ENCODE measurements around the gene WDPCP.

WDPCP gene

DNA sequence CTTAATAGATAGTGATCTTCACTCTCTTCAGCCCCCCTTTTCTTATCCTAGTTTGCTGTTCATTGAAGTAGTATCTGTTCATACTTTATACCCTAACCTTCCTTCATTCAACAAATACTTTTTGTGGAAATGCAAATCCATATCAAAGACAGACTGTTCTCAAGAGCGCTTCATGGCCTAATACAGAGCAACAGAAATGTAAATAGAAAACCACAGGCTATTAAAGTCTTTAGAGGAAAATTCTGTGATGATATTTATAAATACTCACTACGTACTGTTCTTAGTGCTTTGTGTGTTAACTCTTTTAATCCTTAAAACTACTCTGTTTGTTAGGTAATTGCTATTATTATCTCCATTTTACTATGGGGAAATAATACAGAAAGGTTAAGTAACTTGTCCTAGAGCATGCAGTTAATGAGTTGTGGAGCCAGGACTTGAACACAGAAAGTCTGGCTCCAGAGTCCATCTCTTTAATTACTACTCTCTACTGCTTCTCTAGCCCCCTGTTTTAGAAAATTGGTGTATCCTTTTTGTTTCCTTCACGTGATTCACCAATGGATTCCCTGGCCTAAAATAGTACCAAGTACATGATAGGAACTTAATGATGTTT lies 3.4 kb upstream of the WDPCP start:
- ChIA-PET CTCF (no interaction called here), POLR2A (no interaction called here)

DNA sequence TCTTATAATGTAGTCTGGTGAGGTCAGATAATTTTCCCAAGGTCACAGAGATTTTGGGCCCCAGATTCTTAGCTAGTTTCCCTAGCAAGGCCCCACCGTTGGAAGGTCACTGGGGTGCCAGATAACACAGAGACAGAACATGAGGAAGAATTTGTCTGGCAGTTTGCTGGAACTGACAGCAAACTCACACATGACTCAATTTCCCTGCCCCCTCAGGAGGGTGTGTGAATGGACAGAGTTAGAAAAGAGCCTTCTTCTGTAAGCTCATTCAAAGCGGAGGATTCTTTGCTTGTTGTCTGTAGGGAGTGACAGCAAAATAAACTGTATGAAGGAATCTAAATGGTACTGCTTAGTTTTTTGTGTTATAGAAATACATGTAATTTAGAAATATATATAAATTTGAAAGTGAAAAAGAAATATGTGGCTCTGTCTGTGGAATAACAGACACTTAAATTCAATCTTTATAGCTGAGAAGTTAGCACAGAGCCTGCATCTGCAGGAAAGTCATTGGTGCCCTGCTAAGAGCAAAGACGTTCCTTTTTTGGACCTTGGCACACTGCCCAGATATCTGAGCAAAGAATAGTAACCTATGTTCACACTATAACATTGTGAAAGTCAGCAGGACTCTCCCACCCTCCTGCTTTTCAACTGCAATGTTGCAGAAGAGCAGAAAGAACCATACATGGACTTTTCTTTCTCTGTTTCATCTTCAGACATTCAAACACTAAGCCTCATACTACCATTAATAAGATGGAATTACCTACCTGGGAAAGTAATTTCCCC lies 2.5 kb upstream of the WDPCP start:
- ChIA-PET CTCF (interaction anchor here (0.6 kb wide), 1 partner anchor 270 kb away, joined by 3 read pairs; no protein-coding TSS in a partner anchor), POLR2A (no interaction called here)
- no peak overlapping the region for H3K4me3 ChIP-seq (ENCODE audit: low read depth, low read length)
- TF ChIP-seq, protein P1, sequence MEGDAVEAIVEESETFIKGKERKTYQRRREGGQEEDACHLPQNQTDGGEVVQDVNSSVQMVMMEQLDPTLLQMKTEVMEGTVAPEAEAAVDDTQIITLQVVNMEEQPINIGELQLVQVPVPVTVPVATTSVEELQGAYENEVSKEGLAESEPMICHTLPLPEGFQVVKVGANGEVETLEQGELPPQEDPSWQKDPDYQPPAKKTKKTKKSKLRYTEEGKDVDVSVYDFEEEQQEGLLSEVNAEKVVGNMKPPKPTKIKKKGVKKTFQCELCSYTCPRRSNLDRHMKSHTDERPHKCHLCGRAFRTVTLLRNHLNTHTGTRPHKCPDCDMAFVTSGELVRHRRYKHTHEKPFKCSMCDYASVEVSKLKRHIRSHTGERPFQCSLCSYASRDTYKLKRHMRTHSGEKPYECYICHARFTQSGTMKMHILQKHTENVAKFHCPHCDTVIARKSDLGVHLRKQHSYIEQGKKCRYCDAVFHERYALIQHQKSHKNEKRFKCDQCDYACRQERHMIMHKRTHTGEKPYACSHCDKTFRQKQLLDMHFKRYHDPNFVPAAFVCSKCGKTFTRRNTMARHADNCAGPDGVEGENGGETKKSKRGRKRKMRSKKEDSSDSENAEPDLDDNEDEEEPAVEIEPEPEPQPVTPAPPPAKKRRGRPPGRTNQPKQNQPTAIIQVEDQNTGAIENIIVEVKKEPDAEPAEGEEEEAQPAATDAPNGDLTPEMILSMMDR (IDR thresholded peaks at IDR 0.05; ENCODE audit: insufficient read depth, low read length, missing control alignments), result no peak
- no peak for DNase-seq (ENCODE audit: low read depth, low spot score)

More for the DNA sequence above, 3.4 kb upstream of the WDPCP start:
- TF ChIP-seq, protein P1 (IDR thresholded peaks at IDR 0.05; ENCODE audit: insufficient read depth, low read length, missing control alignments), result no peak
- no peak overlapping the region for H3K4me3 ChIP-seq (ENCODE audit: low read depth, low read length)
- DNase-seq (ENCODE audit: low read depth, low spot score), result no peak

- TF ChIP-seq, protein P1 (IDR thresholded peaks at IDR 0.05; ENCODE audit: insufficient read depth, low read length, missing control alignments), result no peak
- H3K4me3 ChIP-seq (ENCODE audit: low read depth, low read length), result peak overlapping the region; percentile 92
- ChIA-PET POLR2A (interaction anchor here (1.3 to 2.1 kb wide), 2 partner anchors 8 to 253 kb away, joined by 3 to 12 read pairs; partner anchors contain the start of gene UGP2), CTCF (interaction anchor here (1.1 kb wide), 2 partner anchors 11 to 272 kb away, joined by 4 read pairs; no protein-coding TSS in a partner anchor)
- DNase-seq (ENCODE audit: low read depth, low spot score), result no peak
Measured at GRCh38 chr2:63589148-63589958, 1.1 kb upstream of the WDPCP start.

DNA sequence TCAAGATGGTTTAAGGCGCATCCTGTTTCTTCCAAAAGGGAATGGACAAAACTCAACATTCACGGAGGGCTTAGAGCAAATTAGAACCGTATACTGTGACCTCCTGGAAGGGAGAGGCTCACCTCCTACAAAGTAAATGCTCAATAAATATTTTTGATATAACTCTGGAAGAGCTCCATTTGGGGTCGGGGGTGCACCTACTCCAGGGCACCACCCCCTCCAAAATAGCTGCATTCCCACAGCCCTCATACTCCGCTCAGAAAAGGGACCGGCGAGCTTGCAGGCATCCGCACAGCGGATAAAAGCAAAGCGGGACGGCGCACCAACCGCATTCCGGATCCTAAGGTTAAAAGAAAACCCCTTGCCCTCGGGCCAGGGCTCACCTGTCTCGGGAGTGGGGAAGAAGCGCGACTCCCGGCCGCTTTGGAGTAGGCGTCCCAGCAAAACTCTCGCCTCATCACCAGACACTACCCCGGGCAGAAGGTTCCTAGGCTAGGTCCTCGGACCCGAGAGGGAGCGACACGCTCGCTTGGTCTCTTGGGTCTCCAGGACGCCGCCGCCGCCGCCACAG lies 378 bp downstream of the WDPCP start:
- DNase-seq (ENCODE audit: low read depth, low spot score), result no peak
- ChIA-PET CTCF (no interaction called here), POLR2A (interaction anchor here (0.6 to 2.1 kb wide), 5 partner anchors 9 to 1692 kb away, joined by 3 to 12 read pairs (median 3); partner anchors contain the start of gene UGP2)
- TF ChIP-seq, protein P1 (IDR thresholded peaks at IDR 0.05; ENCODE audit: insufficient read depth, low read length, missing control alignments), result no peak
- peak overlapping the region; percentile 85 for H3K4me3 ChIP-seq (ENCODE audit: low read depth, low read length)

DNA sequence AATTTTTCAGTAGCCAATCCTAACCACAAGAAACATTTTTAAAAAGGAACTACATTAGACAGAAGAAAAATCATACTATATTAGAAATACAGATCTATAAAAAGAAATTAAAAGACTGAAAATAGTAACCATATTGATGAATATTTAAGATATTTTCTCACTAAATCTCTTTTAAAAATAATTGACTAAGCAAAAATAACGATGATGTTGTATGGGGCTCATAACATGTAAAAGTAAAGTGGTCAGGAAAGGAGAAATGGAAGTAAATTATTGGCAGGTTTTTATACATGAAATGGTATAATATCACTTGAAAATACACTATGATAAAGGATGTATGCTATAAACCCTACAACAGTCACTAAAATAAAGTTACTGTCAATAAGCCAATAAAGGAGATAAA lies 5.4 kb downstream of the WDPCP start:
- ChIA-PET POLR2A (no interaction called here), CTCF (no interaction called here)
- H3K4me3 ChIP-seq (ENCODE audit: low read depth, low read length), result no peak overlapping the region
- TF ChIP-seq, protein P1 (IDR thresholded peaks at IDR 0.05; ENCODE audit: insufficient read depth, low read length, missing control alignments), result no peak
- DNase-seq (ENCODE audit: low read depth, low spot score), result no peak
